Keratinocyte (primary cell): Measurements from ENCODE around the gene PREP.

Experiments used
- EZH2 ChIP-seq: IDR thresholded peaks from one replicate; pipeline ENCODE4 v1.6.1; 2012; ENCODE audit warnings: inconsistent platforms, mild to moderate bottlenecking, low read length, moderate library complexity
- TF ChIP-seq, protein P1 (sequence below), 3 experiments: IDR thresholded peaks in 1 of 3; conservative IDR thresholded peaks in 1 of 3; optimal IDR thresholded peaks in 1 of 3; 2 replicates in 2 of 3; 3 replicates in 1 of 3; pipeline versions ENCODE3 to v1.5.1; 2011; ENCODE audit warnings: low read length in 3 of 3, mild to moderate bottlenecking in 3 of 3, moderate library complexity in 2 of 3, control low read depth in 1 of 3, inconsistent platforms in 1 of 3; ENCODE audit not compliant: insufficient read depth in 2 of 3; ENCODE audit errors: extremely low read depth in 1 of 3

DNA sequence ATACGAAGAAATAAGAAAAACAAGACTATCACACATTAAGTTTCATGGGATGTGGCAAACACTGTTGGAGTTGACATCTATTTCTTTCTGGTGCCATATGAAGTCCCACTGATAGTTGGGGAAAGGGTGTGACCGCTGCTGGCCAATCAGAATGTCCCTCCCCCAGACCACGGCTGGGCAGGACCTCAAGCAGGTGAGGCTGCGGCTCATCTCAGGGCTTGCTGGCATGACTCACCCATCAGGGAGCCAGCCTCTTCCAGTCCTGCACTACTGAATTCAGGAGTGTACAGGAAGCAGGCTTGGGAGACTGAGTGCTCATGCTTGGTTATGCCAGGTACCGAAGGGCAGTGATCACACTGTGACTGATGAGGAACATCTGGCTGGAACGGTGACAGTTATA is 18.9 kb downstream of the PREP start:
- TF ChIP-seq, protein P1, sequence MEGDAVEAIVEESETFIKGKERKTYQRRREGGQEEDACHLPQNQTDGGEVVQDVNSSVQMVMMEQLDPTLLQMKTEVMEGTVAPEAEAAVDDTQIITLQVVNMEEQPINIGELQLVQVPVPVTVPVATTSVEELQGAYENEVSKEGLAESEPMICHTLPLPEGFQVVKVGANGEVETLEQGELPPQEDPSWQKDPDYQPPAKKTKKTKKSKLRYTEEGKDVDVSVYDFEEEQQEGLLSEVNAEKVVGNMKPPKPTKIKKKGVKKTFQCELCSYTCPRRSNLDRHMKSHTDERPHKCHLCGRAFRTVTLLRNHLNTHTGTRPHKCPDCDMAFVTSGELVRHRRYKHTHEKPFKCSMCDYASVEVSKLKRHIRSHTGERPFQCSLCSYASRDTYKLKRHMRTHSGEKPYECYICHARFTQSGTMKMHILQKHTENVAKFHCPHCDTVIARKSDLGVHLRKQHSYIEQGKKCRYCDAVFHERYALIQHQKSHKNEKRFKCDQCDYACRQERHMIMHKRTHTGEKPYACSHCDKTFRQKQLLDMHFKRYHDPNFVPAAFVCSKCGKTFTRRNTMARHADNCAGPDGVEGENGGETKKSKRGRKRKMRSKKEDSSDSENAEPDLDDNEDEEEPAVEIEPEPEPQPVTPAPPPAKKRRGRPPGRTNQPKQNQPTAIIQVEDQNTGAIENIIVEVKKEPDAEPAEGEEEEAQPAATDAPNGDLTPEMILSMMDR (optimal IDR thresholded peaks at IDR 0.05 in 1 of 3, IDR thresholded peaks at IDR 0.05 in 1 of 3, conservative IDR thresholded peaks at IDR 0.05 in 1 of 3; ENCODE audit: extremely low read depth in 1 of 3, insufficient read depth in 2 of 3, low read length in 3 of 3) = no peak
- no peak for TF ChIP-seq EZH2
